ENCODE data around the gene GIMAP5. TPM values are rescaled to one million over a fixed set of nuclear protein-coding genes. Genes with fewer than 3 reads are reported as not detected.

The GIMAP5 gene
- total and polyA plus RNA-seq, 2 of the 13 experiments (the other 11 are each of a cell fraction or from before 2014, with no cell fraction given): not detected

DNA sequence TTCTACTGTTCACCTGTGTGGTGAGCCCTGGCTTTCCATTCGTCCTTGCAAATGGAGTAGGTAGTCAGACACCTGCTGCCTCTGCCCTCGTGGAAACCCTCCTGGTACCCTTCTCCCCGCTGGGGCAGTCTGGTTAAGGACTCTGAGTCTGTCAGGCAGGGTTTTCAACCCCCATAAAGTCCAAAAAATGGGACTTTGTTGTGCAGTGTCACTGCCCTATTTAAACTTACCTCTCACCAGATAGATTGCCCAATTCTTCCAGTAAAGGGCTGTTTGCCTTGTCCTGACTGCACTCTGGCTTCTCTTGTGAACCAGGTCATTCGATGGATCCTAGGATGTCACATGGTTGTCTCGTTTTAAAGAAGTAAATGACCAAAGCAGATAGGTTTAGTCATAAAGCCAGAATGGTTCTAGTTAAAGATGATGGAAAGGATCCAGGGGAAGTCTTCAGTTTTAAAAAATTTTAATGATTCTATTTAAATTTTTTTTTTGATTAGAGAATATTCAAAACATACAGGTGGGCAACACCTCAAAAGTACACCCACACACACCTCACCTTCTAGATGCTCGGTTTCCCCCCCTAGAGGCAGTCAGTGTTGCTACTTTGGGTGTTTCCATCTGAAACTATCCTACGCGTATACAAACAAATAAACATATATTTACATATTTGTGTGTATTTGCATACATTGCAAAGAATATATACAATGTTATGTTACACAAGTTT is 41.0 kb downstream of the GIMAP5 start (continued):
- TF ChIP-seq, protein P1, sequence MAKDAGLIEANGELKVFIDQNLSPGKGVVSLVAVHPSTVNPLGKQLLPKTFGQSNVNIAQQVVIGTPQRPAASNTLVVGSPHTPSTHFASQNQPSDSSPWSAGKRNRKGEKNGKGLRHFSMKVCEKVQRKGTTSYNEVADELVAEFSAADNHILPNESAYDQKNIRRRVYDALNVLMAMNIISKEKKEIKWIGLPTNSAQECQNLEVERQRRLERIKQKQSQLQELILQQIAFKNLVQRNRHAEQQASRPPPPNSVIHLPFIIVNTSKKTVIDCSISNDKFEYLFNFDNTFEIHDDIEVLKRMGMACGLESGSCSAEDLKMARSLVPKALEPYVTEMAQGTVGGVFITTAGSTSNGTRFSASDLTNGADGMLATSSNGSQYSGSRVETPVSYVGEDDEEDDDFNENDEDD (CRISPR knock-in tag; IDR thresholded peaks at IDR 0.05; ENCODE audit: borderline replicate concordance): peak; percentile 53; the same call in 1 of the 2 replicates
- TF ChIP-seq ATF7 (IDR thresholded peaks at IDR 0.05): no peak
- no peak for TF ChIP-seq ATF7 (CRISPR knock-in tag; IDR thresholded peaks at IDR 0.05)
- no peak for TF ChIP-seq TRIM24 (CRISPR knock-in tag; IDR thresholded peaks at IDR 0.05)
- peak; percentile 70 for TF ChIP-seq RXRB (CRISPR knock-in tag; IDR thresholded peaks at IDR 0.05; ENCODE audit: borderline replicate concordance)
- TF ChIP-seq TP53 (CRISPR knock-in tag; conservative IDR thresholded peaks at IDR 0.05): no peak
- TF ChIP-seq, protein P2, sequence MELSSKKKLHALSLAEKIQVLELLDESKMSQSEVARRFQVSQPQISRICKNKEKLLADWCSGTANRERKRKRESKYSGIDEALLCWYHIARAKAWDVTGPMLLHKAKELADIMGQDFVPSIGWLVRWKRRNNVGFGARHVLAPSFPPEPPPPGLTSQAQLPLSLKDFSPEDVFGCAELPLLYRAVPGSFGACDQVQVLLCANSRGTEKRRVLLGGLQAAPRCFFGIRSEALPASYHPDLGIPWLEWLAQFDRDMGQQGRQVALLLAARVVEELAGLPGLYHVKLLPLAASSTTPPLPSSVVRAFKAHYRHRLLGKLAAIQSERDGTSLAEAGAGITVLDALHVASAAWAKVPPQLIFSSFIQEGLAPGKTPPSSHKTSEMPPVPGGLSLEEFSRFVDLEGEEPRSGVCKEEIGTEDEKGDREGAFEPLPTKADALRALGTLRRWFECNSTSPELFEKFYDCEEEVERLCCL (CRISPR knock-in tag; IDR thresholded peaks at IDR 0.05; ENCODE audit: borderline replicate concordance): no peak
- TF ChIP-seq, protein P3, sequence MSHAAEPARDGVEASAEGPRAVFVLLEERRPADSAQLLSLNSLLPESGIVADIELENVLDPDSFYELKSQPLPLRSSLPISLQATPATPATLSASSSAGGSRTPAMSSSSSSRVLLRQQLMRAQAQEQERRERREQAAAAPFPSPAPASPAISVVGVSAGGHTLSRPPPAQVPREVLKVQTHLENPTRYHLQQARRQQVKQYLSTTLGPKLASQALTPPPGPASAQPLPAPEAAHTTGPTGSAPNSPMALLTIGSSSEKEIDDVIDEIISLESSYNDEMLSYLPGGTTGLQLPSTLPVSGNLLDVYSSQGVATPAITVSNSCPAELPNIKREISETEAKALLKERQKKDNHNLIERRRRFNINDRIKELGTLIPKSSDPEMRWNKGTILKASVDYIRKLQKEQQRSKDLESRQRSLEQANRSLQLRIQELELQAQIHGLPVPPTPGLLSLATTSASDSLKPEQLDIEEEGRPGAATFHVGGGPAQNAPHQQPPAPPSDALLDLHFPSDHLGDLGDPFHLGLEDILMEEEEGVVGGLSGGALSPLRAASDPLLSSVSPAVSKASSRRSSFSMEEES (CRISPR knock-in tag; IDR thresholded peaks at IDR 0.05): 0 out of 2 replicates have a peak, but pooled peaks have one; percentile 42
- no peak for TF ChIP-seq ZNF224 (CRISPR knock-in tag; IDR thresholded peaks at IDR 0.05)
- no peak for TF ChIP-seq KLF9 (CRISPR knock-in tag; IDR thresholded peaks at IDR 0.05; ENCODE audit: low read depth)
- TF ChIP-seq HCFC1 (IDR thresholded peaks at IDR 0.05; ENCODE audit: low read depth, low read length): no peak
- TF ChIP-seq ZNF510 (CRISPR knock-in tag; IDR thresholded peaks at IDR 0.05; ENCODE audit: low read depth): no peak
- TF ChIP-seq, protein P4, sequence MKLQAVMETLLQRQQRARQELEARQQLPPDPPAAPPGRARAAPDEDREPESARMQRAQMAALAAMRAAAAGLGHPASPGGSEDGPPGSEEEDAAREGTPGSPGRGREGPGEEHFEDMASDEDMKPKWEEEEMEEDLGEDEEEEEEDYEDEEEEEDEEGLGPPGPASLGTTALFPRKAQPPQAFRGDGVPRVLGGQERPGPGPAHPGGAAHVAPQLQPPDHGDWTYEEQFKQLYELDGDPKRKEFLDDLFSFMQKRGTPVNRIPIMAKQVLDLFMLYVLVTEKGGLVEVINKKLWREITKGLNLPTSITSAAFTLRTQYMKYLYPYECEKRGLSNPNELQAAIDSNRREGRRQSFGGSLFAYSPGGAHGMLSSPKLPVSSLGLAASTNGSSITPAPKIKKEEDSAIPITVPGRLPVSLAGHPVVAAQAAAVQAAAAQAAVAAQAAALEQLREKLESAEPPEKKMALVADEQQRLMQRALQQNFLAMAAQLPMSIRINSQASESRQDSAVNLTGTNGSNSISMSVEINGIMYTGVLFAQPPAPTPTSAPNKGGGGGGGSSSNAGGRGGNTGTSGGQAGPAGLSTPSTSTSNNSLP (IDR thresholded peaks at IDR 0.05; ENCODE audit: low read depth, low read length): no peak
- no peak for TF ChIP-seq ZNF101 (CRISPR knock-in tag; IDR thresholded peaks at IDR 0.05; ENCODE audit: borderline replicate concordance, low read depth)
- TF ChIP-seq XBP1 (CRISPR knock-in tag; IDR thresholded peaks at IDR 0.05): no peak
- TF ChIP-seq, protein P5, sequence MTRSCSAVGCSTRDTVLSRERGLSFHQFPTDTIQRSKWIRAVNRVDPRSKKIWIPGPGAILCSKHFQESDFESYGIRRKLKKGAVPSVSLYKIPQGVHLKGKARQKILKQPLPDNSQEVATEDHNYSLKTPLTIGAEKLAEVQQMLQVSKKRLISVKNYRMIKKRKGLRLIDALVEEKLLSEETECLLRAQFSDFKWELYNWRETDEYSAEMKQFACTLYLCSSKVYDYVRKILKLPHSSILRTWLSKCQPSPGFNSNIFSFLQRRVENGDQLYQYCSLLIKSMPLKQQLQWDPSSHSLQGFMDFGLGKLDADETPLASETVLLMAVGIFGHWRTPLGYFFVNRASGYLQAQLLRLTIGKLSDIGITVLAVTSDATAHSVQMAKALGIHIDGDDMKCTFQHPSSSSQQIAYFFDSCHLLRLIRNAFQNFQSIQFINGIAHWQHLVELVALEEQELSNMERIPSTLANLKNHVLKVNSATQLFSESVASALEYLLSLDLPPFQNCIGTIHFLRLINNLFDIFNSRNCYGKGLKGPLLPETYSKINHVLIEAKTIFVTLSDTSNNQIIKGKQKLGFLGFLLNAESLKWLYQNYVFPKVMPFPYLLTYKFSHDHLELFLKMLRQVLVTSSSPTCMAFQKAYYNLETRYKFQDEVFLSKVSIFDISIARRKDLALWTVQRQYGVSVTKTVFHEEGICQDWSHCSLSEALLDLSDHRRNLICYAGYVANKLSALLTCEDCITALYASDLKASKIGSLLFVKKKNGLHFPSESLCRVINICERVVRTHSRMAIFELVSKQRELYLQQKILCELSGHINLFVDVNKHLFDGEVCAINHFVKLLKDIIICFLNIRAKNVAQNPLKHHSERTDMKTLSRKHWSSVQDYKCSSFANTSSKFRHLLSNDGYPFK (CRISPR knock-in tag; IDR thresholded peaks at IDR 0.05; ENCODE audit: borderline replicate concordance): no peak
- TF ChIP-seq, protein P6, sequence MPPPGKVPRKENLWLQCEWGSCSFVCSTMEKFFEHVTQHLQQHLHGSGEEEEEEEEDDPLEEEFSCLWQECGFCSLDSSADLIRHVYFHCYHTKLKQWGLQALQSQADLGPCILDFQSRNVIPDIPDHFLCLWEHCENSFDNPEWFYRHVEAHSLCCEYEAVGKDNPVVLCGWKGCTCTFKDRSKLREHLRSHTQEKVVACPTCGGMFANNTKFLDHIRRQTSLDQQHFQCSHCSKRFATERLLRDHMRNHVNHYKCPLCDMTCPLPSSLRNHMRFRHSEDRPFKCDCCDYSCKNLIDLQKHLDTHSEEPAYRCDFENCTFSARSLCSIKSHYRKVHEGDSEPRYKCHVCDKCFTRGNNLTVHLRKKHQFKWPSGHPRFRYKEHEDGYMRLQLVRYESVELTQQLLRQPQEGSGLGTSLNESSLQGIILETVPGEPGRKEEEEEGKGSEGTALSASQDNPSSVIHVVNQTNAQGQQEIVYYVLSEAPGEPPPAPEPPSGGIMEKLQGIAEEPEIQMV (CRISPR knock-in tag; IDR thresholded peaks at IDR 0.05; ENCODE audit: low read depth): no peak
- TF ChIP-seq RCOR2 (CRISPR knock-in tag; IDR thresholded peaks at IDR 0.05): no peak
- TF ChIP-seq, protein P7, sequence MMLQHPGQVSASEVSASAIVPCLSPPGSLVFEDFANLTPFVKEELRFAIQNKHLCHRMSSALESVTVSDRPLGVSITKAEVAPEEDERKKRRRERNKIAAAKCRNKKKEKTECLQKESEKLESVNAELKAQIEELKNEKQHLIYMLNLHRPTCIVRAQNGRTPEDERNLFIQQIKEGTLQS (CRISPR knock-in tag; IDR thresholded peaks at IDR 0.05): no peak
